HCEC 1CT (cell line): ENCODE measurements around the gene ZNF277.

Source experiments
- DNase-seq: peaks from one replicate; pipeline ENCODE4 v3.0.0-alpha.2; 2017

ZNF277 gene

GRCh38 chr7:112257073-112257472, 50.6 kb downstream of the ZNF277 start:
- no peak for DNase-seq

- DNase-seq: no peak
Measured at GRCh38 chr7:112260911-112261310, 54.4 kb downstream of the ZNF277 start.

- no peak for DNase-seq
Measured at GRCh38 chr7:112262036-112262435, 55.5 kb downstream of the ZNF277 start.

GRCh38 chr7:112262855-112263487, 56.5 kb downstream of the ZNF277 start:
- no peak for DNase-seq

GRCh38 chr7:112263519-112263918, 57.0 kb downstream of the ZNF277 start:
- no peak for DNase-seq

- no peak for DNase-seq
Measured at GRCh38 chr7:112266141-112266540, 59.6 kb downstream of the ZNF277 start.

GRCh38 chr7:112266595-112267270, 60.2 kb downstream of the ZNF277 start:
- DNase-seq: peak; percentile 58

GRCh38 chr7:112267944-112268691, 61.6 kb downstream of the ZNF277 start:
- no peak for DNase-seq

GRCh38 chr7:112271162-112271561, 64.7 kb downstream of the ZNF277 start:
- no peak for DNase-seq

- no peak for DNase-seq
Measured at GRCh38 chr7:112272921-112273561, 66.5 kb downstream of the ZNF277 start.

- no peak for DNase-seq
Measured at GRCh38 chr7:112279042-112279441, 72.5 kb downstream of the ZNF277 start.

- DNase-seq: no peak
Measured at GRCh38 chr7:112280267-112280666, 73.8 kb downstream of the ZNF277 start.

GRCh38 chr7:112282476-112283188, 76.1 kb downstream of the ZNF277 start:
- DNase-seq: no peak

- no peak for DNase-seq
Measured at GRCh38 chr7:112283382-112283910, 77.0 kb downstream of the ZNF277 start.

- no peak for DNase-seq
Measured at GRCh38 chr7:112286250-112287086, 80.0 kb downstream of the ZNF277 start.

- no peak for DNase-seq
Measured at GRCh38 chr7:112288301-112288700, 81.8 kb downstream of the ZNF277 start.

- peak; percentile 77 for DNase-seq
Measured at GRCh38 chr7:112290065-112290464, 83.6 kb downstream of the ZNF277 start.

GRCh38 chr7:112292162-112292561, 85.7 kb downstream of the ZNF277 start:
- DNase-seq: no peak

- DNase-seq: no peak
Measured at GRCh38 chr7:112293416-112293815, 86.9 kb downstream of the ZNF277 start.

- DNase-seq: no peak
Measured at GRCh38 chr7:112296432-112296831, 89.9 kb downstream of the ZNF277 start.

GRCh38 chr7:112297681-112298080, 91.2 kb downstream of the ZNF277 start:
- DNase-seq: no peak
